GM12801 (cell line): ENCODE results near the gene PRRT3.

Source experiments
- CTCF ChIP-seq: IDR thresholded peaks from one replicate; pipeline ENCODE4 v1.5.1; 2011; ENCODE audit warnings: control low read depth; ENCODE audit not compliant: insufficient read length; ENCODE audit errors: extremely low read depth

PRRT3 gene

GRCh38 chr3:9976721-9977709 is 24.8 kb upstream of the PRRT3 start:
- TF ChIP-seq CTCF: no peak

- no peak for TF ChIP-seq CTCF
Measured at GRCh38 chr3:9970020-9970652, 17.9 kb upstream of the PRRT3 start.

DNA sequence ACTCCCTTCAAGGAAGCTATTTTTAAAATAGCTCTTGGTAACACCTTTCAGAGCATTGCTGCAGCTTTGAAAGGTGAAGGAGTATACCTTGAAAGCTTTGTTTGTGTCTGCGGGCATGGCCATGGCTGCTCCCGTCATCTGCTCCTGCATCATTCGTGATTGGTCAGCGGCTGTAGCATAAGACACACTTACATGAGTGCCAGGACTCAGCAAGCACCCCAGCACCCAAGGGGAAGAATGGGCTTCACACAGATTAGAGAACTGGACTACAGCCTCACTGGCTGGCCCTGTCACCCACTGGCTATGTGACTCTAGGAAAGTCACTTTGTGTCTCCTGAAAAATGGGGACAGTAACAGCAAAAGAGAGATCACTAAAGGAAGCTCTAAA is 17.4 kb upstream of the PRRT3 start:
- TF ChIP-seq CTCF: no peak

- TF ChIP-seq CTCF: no peak
Measured at GRCh38 chr3:9966841-9967240, 14.6 kb upstream of the PRRT3 start.

DNA sequence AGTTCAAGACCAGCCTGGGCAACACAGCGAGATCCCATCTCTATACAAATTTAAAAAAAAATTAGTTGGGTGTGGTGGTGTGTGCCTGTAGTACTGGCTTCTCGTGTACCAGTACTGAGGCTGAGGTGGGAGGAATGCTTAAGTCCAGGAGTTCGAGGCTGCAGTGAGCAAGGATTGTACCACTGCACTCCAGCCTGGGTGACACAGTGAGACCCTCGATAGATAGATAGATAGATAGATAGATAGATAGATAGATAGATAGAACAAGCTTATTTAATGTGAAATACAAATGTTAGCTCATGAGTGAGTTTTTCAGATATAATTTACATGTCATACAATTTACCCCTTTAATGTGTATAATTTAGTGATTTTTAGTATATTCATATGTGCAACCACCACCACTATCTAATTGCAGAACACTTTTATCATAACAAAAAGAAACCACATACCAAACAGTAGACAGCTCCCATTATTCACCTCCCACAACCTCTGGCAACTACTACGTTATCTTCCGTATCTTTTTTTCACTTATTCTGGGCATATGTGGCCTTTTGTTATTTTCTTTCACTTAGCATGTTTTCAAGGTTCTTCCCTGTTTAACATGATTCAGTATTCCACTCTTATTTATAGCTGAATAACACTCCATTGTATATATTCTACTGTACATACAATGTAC is 13.1 kb upstream of the PRRT3 start:
- no peak for TF ChIP-seq CTCF

- no peak for TF ChIP-seq CTCF
Measured at GRCh38 chr3:9957214-9957613, 5.0 kb upstream of the PRRT3 start.

GRCh38 chr3:9955611-9956352 is 3.6 kb upstream of the PRRT3 start:
- TF ChIP-seq CTCF: no peak
